Mesothelial cell of epicardium (in vitro differentiated cells): ENCODE results near the gene CDK6. TPM values are rescaled to one million over a fixed set of nuclear protein-coding genes. Genes with fewer than 3 reads are reported as not detected.

Experiments used
- DNase-seq, 2 experiments: peaks; one replicate each; pipeline ENCODE4 v3.0.0; 2021; ENCODE audit warnings: low spot score in 2 of 2; ENCODE audit not compliant: unreplicated experiment in 2 of 2
- H3K27ac Mint-ChIP-seq: 2 replicates; pipeline ENCODE4 v1.8.0; 2021; ENCODE audit warnings: mixed read lengths
- H3K27me3 Mint-ChIP-seq: 2 replicates; pipeline ENCODE4 v1.8.0; 2021; ENCODE audit warnings: low read depth, mixed read lengths
- H3K36me3 Mint-ChIP-seq: 2 replicates; pipeline ENCODE4 v1.8.0; 2021; ENCODE audit warnings: mixed read lengths
- H3K4me1 Mint-ChIP-seq: 2 replicates; pipeline ENCODE4 v1.8.0; 2021; ENCODE audit warnings: mixed read lengths
- H3K4me3 Mint-ChIP-seq: 2 replicates; pipeline ENCODE4 v1.8.0; 2021; ENCODE audit warnings: mild to moderate bottlenecking, moderate library complexity, mixed read lengths
- H3K9me3 Mint-ChIP-seq: 2 replicates; pipeline ENCODE4 v1.8.0; 2021; ENCODE audit warnings: mixed read lengths
- CTCF ChIP-seq: fragments of 200-600 bp; sonication (generic); IDR thresholded peaks from one replicate; pipeline ENCODE4 v1.5.0; 2021; ENCODE audit warnings: antibody characterized with exemption; ENCODE audit not compliant: unreplicated experiment
- total RNA-seq: library from RNA; stranded (reverse); gene quantifications from 3 replicates; pipeline ENCODE4 v1.2.1, GENCODE V29; 2021

CDK6 gene
- total RNA-seq, 1 donor from 2014 or later, result 138 TPM

GRCh38 chr7:92824450-92824849 lies 11.9 kb downstream of the CDK6 start:
- peaks cover 19% of the 10 kb centered on the region for H3K36me3 Mint-ChIP-seq
- DNase-seq, result no peak
- H3K27me3 Mint-ChIP-seq, result no peaks in the 10 kb centered on the region
- TF ChIP-seq CTCF, result no peak
- H3K9me3 Mint-ChIP-seq, result peaks cover 17% of the 10 kb centered on the region
- H3K27ac Mint-ChIP-seq, result no peak overlapping the region
- H3K4me1 Mint-ChIP-seq, result peaks cover 43% of the 10 kb centered on the region
- no peak overlapping the region for H3K4me3 Mint-ChIP-seq

- no peak overlapping the region for H3K27ac Mint-ChIP-seq
- H3K4me3 Mint-ChIP-seq, result no peak overlapping the region
- H3K36me3 Mint-ChIP-seq, result peaks cover 28% of the 10 kb centered on the region
- H3K27me3 Mint-ChIP-seq, result no peaks in the 10 kb centered on the region
- TF ChIP-seq CTCF, result no peak
- H3K4me1 Mint-ChIP-seq, result peaks cover 33% of the 10 kb centered on the region
- DNase-seq, result no peak
- peaks cover 29% of the 10 kb centered on the region for H3K9me3 Mint-ChIP-seq
These were observed 13.3 kb downstream of the CDK6 start for GRCh38 chr7:92823042-92823441.

- peaks cover 15% of the 10 kb centered on the region for H3K4me1 Mint-ChIP-seq
- no peaks in the 10 kb centered on the region for H3K27me3 Mint-ChIP-seq
- no peak for TF ChIP-seq CTCF
- H3K27ac Mint-ChIP-seq, result no peak overlapping the region
- peaks cover 50% of the 10 kb centered on the region for H3K9me3 Mint-ChIP-seq
- DNase-seq, result no peak
- peaks cover 42% of the 10 kb centered on the region for H3K36me3 Mint-ChIP-seq
- H3K4me3 Mint-ChIP-seq, result no peak overlapping the region
These were observed 16.2 kb downstream of the CDK6 start for GRCh38 chr7:92820191-92820590.

DNA sequence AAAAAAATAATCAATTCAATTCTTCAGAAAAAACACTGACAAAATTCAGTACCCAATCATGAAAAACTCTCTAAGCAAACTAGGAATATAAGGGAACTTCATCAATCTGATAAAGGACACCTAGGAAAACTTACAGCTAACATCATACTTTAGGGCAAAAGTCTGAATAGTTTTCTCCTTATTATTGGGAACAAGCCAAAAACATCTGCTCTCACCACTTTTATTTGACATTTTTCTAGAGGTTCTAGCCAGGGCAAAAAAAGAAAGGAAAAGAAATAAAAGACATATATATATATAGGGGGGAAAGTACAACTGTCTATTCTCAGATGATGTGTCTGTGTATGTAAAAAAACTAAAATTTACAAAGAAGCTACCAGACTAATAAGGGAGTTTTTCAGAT lies 19.0 kb downstream of the CDK6 start:
- Mint-ChIP-seq H3K27ac (no peak overlapping the region), H3K4me3 (no peak overlapping the region), H3K9me3 (peaks cover 47% of the 10 kb centered on the region), H3K27me3 (no peaks in the 10 kb centered on the region), H3K4me1 (peaks cover 19% of the 10 kb centered on the region), H3K36me3 (peaks cover 39% of the 10 kb centered on the region)
- DNase-seq, result no peak
- TF ChIP-seq CTCF, result no peak

DNA sequence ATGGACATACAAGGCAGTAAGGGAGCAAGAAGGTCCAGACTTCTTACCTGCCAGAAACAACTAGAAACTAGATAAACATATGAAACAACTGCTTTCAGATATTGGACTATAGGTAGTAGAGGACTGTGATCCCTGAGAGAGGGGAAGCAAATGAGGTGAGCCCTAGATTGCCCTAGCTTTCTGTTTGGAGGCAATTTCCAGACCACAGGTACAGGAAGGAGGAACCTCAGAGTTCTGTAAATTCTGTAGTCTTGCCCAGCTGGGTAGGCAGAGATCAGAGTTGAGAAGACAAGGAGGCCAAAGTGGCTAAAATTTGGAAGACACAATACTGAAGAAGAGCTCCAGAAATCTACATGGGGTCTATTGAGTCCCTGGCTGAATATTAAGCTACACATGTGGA lies 21.0 kb downstream of the CDK6 start:
- Mint-ChIP-seq H3K27ac (no peak overlapping the region), H3K27me3 (no peaks in the 10 kb centered on the region), H3K36me3 (peaks cover 45% of the 10 kb centered on the region), H3K4me3 (no peak overlapping the region), H3K4me1 (peaks cover 24% of the 10 kb centered on the region), H3K9me3 (peaks cover 47% of the 10 kb centered on the region)
- DNase-seq, result no peak
- TF ChIP-seq CTCF, result no peak

GRCh38 chr7:92813390-92814024 lies 22.9 kb downstream of the CDK6 start:
- no peak for DNase-seq
- H3K27ac Mint-ChIP-seq, result peak overlapping the region; percentile 53
- no peak overlapping the region for H3K4me3 Mint-ChIP-seq
- peaks cover 30% of the 10 kb centered on the region for H3K9me3 Mint-ChIP-seq
- H3K27me3 Mint-ChIP-seq, result no peaks in the 10 kb centered on the region
- no peak for TF ChIP-seq CTCF
- peaks cover 39% of the 10 kb centered on the region for H3K4me1 Mint-ChIP-seq
- H3K36me3 Mint-ChIP-seq, result peaks cover 32% of the 10 kb centered on the region
